ENCODE measurements around the gene ATG4D. TPM values are rescaled to one million over a fixed set of nuclear protein-coding genes. Genes with fewer than 3 reads are reported as not detected.

The ATG4D gene
- total RNA-seq, 2 donors from 2014 or later: 47.1 to 61.2 TPM

DNA sequence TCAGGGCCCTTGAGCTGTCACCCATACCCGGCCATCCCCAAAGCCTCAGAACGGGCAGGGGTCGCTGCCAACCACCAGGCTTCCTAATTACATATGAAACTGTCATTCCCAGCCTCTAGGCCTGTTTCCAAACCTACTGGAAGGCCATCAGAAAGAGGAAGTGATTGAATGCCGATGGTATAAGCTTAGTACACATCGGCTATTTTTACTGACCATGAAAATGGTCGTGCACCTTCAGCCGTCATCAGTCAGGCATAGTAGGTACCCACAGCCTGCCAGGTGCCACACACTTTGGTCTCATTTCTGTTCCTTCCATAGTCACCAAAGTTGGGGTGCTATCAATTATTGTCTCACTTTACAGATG, 11.9 kb downstream of the ATG4D start:
- no peaks in the 10 kb centered on the region for H3K27me3 ChIP-seq
- DNase-seq (ENCODE audit: low spot score): no peak
- TF ChIP-seq, protein P1, sequence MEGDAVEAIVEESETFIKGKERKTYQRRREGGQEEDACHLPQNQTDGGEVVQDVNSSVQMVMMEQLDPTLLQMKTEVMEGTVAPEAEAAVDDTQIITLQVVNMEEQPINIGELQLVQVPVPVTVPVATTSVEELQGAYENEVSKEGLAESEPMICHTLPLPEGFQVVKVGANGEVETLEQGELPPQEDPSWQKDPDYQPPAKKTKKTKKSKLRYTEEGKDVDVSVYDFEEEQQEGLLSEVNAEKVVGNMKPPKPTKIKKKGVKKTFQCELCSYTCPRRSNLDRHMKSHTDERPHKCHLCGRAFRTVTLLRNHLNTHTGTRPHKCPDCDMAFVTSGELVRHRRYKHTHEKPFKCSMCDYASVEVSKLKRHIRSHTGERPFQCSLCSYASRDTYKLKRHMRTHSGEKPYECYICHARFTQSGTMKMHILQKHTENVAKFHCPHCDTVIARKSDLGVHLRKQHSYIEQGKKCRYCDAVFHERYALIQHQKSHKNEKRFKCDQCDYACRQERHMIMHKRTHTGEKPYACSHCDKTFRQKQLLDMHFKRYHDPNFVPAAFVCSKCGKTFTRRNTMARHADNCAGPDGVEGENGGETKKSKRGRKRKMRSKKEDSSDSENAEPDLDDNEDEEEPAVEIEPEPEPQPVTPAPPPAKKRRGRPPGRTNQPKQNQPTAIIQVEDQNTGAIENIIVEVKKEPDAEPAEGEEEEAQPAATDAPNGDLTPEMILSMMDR (IDR thresholded peaks at IDR 0.05): no peak
- H3K36me3 ChIP-seq: peaks cover 91% of the 10 kb centered on the region
- no peaks in the 10 kb centered on the region for H3K9me3 ChIP-seq
- no peak overlapping the region for H3K27ac ChIP-seq
- H3K4me3 ChIP-seq: no peak overlapping the region
- H3K4me1 ChIP-seq: no peaks in the 10 kb centered on the region

DNA sequence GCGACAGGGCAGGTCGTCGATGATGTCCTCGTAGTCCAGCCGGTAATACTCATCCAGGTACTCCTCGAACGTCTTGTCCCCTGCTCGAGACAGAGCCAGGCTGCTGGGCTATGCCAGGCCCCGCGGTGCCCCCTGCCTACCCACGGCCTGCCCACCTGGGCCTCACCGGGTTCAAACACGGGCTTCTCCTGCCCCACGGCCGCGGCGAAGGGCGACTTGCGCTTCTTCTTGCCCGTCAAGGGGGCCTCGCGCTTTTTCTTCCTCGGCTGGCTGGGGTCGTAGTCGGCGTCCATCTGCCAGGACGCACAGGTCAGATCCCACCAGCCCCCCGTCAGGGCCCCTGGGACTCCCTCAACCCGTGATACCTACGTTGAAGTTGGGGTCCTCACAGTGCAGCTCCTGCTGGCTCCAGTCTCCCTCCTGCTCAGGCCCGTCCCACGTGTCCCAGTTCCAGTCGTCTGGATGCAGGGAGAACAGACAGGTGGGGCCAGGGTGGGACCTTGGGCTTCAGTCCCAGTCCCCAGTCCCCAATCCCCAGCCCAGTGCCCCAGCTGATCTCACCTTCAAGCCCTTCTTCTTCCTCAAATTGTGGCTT, 14.0 kb downstream of the ATG4D start:
- no peak for DNase-seq (ENCODE audit: low spot score)
- Histone ChIP-seq H3K27me3 (no peaks in the 10 kb centered on the region), H3K27ac (no peak overlapping the region), H3K4me1 (no peaks in the 10 kb centered on the region), H3K9me3 (no peaks in the 10 kb centered on the region), H3K4me3 (no peak overlapping the region), H3K36me3 (peaks cover 73% of the 10 kb centered on the region)
- TF ChIP-seq, protein P1 (IDR thresholded peaks at IDR 0.05): no peak

DNA sequence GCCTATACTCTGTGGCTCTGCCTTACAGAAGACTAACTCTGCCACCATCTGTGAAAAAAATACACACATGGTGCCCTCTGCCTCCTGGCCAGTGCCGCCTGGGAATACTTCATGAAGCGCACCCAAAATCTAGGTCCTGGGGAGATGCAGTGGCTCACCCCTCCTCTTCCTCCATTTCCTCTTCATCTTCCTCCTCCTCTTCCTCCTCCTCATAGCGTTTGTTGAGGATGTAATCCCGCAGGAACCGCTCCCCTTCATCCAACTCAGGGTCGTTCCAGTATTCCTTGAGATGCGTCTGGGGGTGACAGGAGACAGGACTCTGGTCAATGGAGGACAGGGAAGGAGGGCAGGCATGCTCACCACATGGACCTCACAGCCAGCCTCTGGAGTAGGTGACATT, 16.4 kb downstream of the ATG4D start:
- Histone ChIP-seq H3K27me3 (no peaks in the 10 kb centered on the region), H3K4me3 (no peak overlapping the region), H3K27ac (no peak overlapping the region), H3K36me3 (peaks cover 48% of the 10 kb centered on the region), H3K4me1 (peaks cover 0 to 8% of the 10 kb centered on the region in 2 donors), H3K9me3 (no peaks in the 10 kb centered on the region)
- TF ChIP-seq, protein P1 (IDR thresholded peaks at IDR 0.05): no peak
- DNase-seq (ENCODE audit: low spot score): no peak

DNA sequence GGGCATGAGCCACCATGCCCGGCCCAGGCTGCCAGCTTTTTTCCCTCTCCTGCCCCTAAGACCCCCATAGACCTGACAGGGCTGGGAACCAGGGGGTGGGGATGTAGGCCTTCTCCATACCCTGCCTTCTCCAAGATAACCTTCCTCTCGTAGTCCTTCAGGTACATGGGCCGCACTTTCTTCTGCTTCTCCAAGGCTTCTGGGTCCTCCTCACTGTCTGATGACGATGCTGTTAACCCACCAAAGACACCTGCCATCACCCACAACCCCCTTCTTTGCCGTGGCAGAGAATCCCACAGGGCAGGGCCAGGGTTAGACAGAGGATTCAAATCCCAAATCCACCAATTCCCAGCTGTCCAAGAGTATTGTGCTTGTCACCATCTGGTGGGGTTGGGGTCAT, 18.9 kb downstream of the ATG4D start:
- no peaks in the 10 kb centered on the region for H3K27me3 ChIP-seq
- peaks cover 25% of the 10 kb centered on the region for H3K36me3 ChIP-seq
- TF ChIP-seq, protein P1 (IDR thresholded peaks at IDR 0.05): no peak
- DNase-seq (ENCODE audit: low spot score): no peak
- H3K9me3 ChIP-seq: no peaks in the 10 kb centered on the region
- no peak overlapping the region for H3K27ac ChIP-seq
- no peak overlapping the region for H3K4me3 ChIP-seq
- peaks cover 0 to 27% of the 10 kb centered on the region in 2 donors for H3K4me1 ChIP-seq

DNA sequence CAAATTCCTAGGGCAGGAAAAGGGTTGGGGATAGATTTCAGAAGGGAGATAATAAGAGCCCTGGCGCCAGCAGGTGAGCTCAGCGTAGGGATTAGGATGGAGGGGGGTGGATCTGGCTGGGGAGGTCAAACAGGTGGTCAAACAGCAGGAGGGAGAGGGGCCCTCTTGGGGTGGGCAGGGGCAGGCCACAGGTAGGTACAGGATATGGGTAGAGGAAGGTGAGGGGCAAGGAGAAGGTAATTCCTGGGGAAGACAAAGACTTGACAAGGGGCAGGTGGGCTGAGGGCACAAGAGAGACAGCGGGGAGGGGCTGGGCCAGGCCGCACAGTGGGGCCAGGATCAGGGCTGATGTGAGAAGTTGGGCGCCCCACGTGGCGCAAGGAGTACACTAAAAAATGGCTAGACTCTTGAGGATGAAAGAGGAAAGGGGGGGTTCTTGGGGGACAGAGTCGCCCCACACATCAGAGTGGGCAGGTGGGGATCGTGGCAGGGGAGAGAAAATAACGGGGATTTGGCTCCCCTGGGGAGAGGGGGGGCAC, 21.4 kb downstream of the ATG4D start:
- Histone ChIP-seq H3K4me3 (peak overlapping the region; percentile 54 to 95), H3K36me3 (peaks cover 7% of the 10 kb centered on the region), H3K4me1 (peaks cover 0 to 42% of the 10 kb centered on the region in 2 donors), H3K9me3 (no peaks in the 10 kb centered on the region), H3K27me3 (no peaks in the 10 kb centered on the region), H3K27ac (peak overlapping the region; percentile 80 to 90)
- no peak for DNase-seq (ENCODE audit: low spot score)
- TF ChIP-seq, protein P1 (IDR thresholded peaks at IDR 0.05): no peak

Data from right atrium auricular region (tissue), 2 donors.